GM12878 (cell line): ENCODE measurements around the gene BCKDHB. TPM values are rescaled to one million over a fixed set of nuclear protein-coding genes. Genes with fewer than 3 reads are reported as not detected.

Source experiments
- ATAC-seq: fragments of 200-7000 bp; cut with Tn5 transposase; 3 replicates; pipeline ENCODE4 v1.9.1; 2020; ENCODE audit warnings: mild to moderate bottlenecking, moderate library complexity
- BruUV-seq: library from RNA; stranded (reverse); fragments of 400-500 nt; replicated peaks from 2 replicates; lab custom pipeline; 2021; lab: Mats Ljungman, UMichigan
- CTCF ChIA-PET: fragments of 300-600 bp; sonication (Branson Sonifier 250); formaldehyde crosslinking; extraction: SDS; loops from one replicate; lab custom pipeline; 2021; ENCODE audit warnings: inconsistent platforms; lab: Yijun Ruan, JAX
- POLR2A ChIA-PET: fragments of 350-600 bp; formaldehyde crosslinking; extraction: SDS; loops from one replicate; lab custom pipeline; 2021; ENCODE audit warnings: inconsistent platforms; lab: Charles Lee
- RAD21 ChIA-PET: fragments of 300-600 bp; sonication (Branson Sonifier 250); formaldehyde crosslinking; loops from one replicate; lab custom pipeline; 2023; ENCODE audit warnings: antibody characterized with exemption; ENCODE audit not compliant: unreplicated experiment; lab: Charles Lee
- SMC1A ChIA-PET: fragments of 300-600 bp; sonication (Branson Sonifier 250); formaldehyde crosslinking; loops from one replicate; lab custom pipeline; 2023; ENCODE audit not compliant: unreplicated experiment, uncharacterized antibody; lab: Charles Lee
- DNase-seq: peaks from one replicate; pipeline ENCODE4 v3.0.0-alpha.2; 2011; ENCODE audit warnings: low read depth, low spot score
- FAIRE-seq: peaks from 3 replicates; lab custom pipeline; 2011; peaks lifted over from hg19 to GRCh38; lab: Jason Lieb, UNC
- H2AFZ ChIP-seq: 2 replicates; pipeline ENCODE4 v1.6.0; 2011; ENCODE audit warnings: low read depth, low read length, control low read depth; ENCODE audit not compliant: control insufficient read depth
- H3K27ac ChIP-seq: 2 replicates; pipeline ENCODE4 v1.5.1; 2011; ENCODE audit warnings: control low read depth; ENCODE audit not compliant: control insufficient read depth, insufficient read depth
- H3K27me3 ChIP-seq, 2 experiments: replicated peaks in 1 of 2; 2 replicates each; pipeline versions ENCODE4 v1.6.0 to v1.6.1; 2011; ENCODE audit warnings: low read length in 1 of 2; ENCODE audit not compliant: control insufficient read depth in 2 of 2, insufficient read depth in 2 of 2
- H3K36me3 ChIP-seq, 2 experiments: 2 replicates each; pipeline ENCODE4 v1.5.1; 2011; ENCODE audit warnings: low read length in 1 of 2; ENCODE audit not compliant: control insufficient read depth in 2 of 2, insufficient read depth in 2 of 2
- H3K4me1 ChIP-seq: 2 replicates; pipeline ENCODE4 v1.6.1; 2011; ENCODE audit warnings: mild to moderate bottlenecking, low read length, moderate library complexity, mixed read lengths; ENCODE audit not compliant: control insufficient read depth, insufficient read depth
- H3K4me2 ChIP-seq: 2 replicates; pipeline ENCODE4 v1.6.0; 2011; ENCODE audit warnings: control low read depth; ENCODE audit not compliant: control insufficient read depth, insufficient read depth
- H3K4me3 ChIP-seq: fragments of 200-600 bp; sonication (generic); 2 replicates; pipeline ENCODE4 v1.5.1; 2016
- H3K79me2 ChIP-seq: 2 replicates; pipeline ENCODE4 v1.6.0; 2011; ENCODE audit warnings: low read length; ENCODE audit not compliant: control insufficient read depth, insufficient read depth
- H3K9ac ChIP-seq: 2 replicates; pipeline ENCODE4 v1.8.0; 2011; ENCODE audit warnings: low read length, control low read depth, mixed read lengths; ENCODE audit not compliant: control insufficient read depth, insufficient read depth
- H3K9me3 ChIP-seq: replicated peaks from 3 replicates; pipeline ENCODE4 v1.5.1; 2011; ENCODE audit warnings: mild to moderate bottlenecking, low read length; ENCODE audit not compliant: control insufficient read depth, insufficient read depth
- H4K20me1 ChIP-seq: 2 replicates; pipeline ENCODE4 v1.6.0; 2011; ENCODE audit not compliant: control insufficient read depth, insufficient read depth
- CBX5 ChIP-seq: sonication (generic); IDR thresholded peaks from 2 replicates; pipeline ENCODE4 v1.6.1; 2016; ENCODE audit warnings: low read depth, moderate library complexity, mild to moderate bottlenecking, inconsistent platforms
- CHD2 ChIP-seq: IDR thresholded peaks from 2 replicates; pipeline ENCODE4 v1.6.1; 2011; ENCODE audit warnings: low read depth, low read length, improper control_type of control experiment, borderline replicate concordance
- MLLT1 ChIP-seq: fragments of 450-650 bp; IDR thresholded peaks from 2 replicates; pipeline ENCODE4 v1.6.1; 2016; ENCODE audit warnings: mild to moderate bottlenecking
- PAX5 ChIP-seq: IDR thresholded peaks from 2 replicates; pipeline ENCODE4 v1.6.1; 2011; ENCODE audit warnings: low read depth, low read length, borderline replicate concordance
- SMC3 ChIP-seq: IDR thresholded peaks from 2 replicates; pipeline ENCODE4 v1.6.1; 2011; ENCODE audit warnings: low read length, improper control_type of control experiment, borderline replicate concordance
- WGBS: methylation state at CpG from one replicate; pipeline ENCODE4 v1.1.6; 2016; ENCODE audit warnings: low lambda C conversion rate; ENCODE audit not compliant: insufficient replicate concordance, insufficient coverage; ENCODE audit errors: missing lambda C conversion rate; 5-methylcytosine and 5-hydroxymethylcytosine counted together
- in situ Hi-C: fragments of 300-500 bp; cut with MboI; formaldehyde crosslinking; loops from 9 replicates; pipeline ENCODE4 v1.14.3; 2018; ENCODE audit warnings: mixed read lengths
- intact Hi-C: fragments of 100-400 bp; cut with micrococcal nuclease; formaldehyde crosslinking; loops from one replicate; pipeline ENCODE4 v1.14.2; 2022; ENCODE audit not compliant: unreplicated experiment
- polyA plus RNA-seq, 11 experiments: library from polyadenylated mRNA; depleted of rRNA in 4 of 11; unstranded in 6 of 11; stranded (reverse) in 5 of 11; fragments of >200 nt; fragmentation: Nextera tagmentation in 4 of 11; fragmentation: Illumina TruSeq in 1 of 11; extraction: Ambion mirVana in 4 of 11; extraction: Trizol in 1 of 11; gene quantifications; 1 replicate in 1 of 11; 2 replicates in 10 of 11; pipeline versions ENCODE4 v1.2.1 to v1.2.3, GENCODE V29; 2011 to 2016; ENCODE audit warnings: inconsistent platforms in 2 of 11, missing spikeins in 2 of 11, low read depth in 1 of 11
- total RNA-seq, 4 experiments: library from RNA; depleted of rRNA in 3 of 4; stranded (reverse); fragments of >200 nt in 3 of 4; fragmentation: Illumina TruSeq in 1 of 4; extraction: Trizol in 1 of 4; gene quantifications; 2 replicates each; pipeline versions ENCODE4 v1.2.1 to v1.2.3, GENCODE V29; 2013 to 2021
- TF ChIP-seq, protein P1 (sequence below): fragments of 450-650 bp; formaldehyde crosslinking; IDR thresholded peaks from 2 replicates; pipeline ENCODE4 v1.5.0; 2022; ENCODE audit warnings: mild to moderate bottlenecking, missing genetic modification characterization
- TF ChIP-seq, protein P2 (sequence below): fragments of 450-650 bp; IDR thresholded peaks from 2 replicates; pipeline ENCODE4 v1.6.1; 2017; ENCODE audit warnings: mild to moderate bottlenecking, moderate library complexity

Gene BCKDHB
- total and polyA plus RNA-seq, 10 of the 15 experiments (the other 5 are each of a cell fraction or from before 2014, with no cell fraction given): 12.9 to 57.1 (median 25.3) TPM

GRCh38 chr6:80233262-80233661, 126.8 kb downstream of the BCKDHB start:
- Histone ChIP-seq H2AFZ (no peak overlapping the region), H3K36me3 (no peaks in the 10 kb centered on the region), H4K20me1 (no peaks in the 10 kb centered on the region)
- in situ Hi-C loops: no loop called here
- 100% methylated on average over 1 of the region's 1 CpG for WGBS
- no peak for FAIRE-seq
- RAD21 ChIA-PET: no interaction called here
- intact Hi-C loops: no loop called here
- TF ChIP-seq, protein P1, sequence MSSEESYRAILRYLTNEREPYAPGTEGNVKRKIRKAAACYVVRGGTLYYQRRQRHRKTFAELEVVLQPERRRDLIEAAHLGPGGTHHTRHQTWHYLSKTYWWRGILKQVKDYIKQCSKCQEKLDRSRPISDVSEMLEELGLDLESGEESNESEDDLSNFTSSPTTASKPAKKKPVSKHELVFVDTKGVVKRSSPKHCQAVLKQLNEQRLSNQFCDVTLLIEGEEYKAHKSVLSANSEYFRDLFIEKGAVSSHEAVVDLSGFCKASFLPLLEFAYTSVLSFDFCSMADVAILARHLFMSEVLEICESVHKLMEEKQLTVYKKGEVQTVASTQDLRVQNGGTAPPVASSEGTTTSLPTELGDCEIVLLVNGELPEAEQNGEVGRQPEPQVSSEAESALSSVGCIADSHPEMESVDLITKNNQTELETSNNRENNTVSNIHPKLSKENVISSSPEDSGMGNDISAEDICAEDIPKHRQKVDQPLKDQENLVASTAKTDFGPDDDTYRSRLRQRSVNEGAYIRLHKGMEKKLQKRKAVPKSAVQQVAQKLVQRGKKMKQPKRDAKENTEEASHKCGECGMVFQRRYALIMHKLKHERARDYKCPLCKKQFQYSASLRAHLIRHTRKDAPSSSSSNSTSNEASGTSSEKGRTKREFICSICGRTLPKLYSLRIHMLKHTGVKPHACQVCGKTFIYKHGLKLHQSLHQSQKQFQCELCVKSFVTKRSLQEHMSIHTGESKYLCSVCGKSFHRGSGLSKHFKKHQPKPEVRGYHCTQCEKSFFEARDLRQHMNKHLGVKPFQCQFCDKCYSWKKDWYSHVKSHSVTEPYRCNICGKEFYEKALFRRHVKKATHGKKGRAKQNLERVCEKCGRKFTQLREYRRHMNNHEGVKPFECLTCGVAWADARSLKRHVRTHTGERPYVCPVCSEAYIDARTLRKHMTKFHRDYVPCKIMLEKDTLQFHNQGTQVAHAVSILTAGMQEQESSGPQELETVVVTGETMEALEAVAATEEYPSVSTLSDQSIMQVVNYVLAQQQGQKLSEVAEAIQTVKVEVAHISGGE (CRISPR knock-in tag): no peak
- no peak for TF ChIP-seq PAX5
- TF ChIP-seq, all 136 proteins: peak for 0
- Histone ChIP-seq H3K27me3 (no peaks in the 10 kb centered on the region), H3K27ac (no peak overlapping the region), H3K4me3 (no peak overlapping the region), H3K4me2 (no peak overlapping the region), H3K9ac (no peak overlapping the region), H3K79me2 (no peaks in the 10 kb centered on the region), H3K4me1 (no peaks in the 10 kb centered on the region), H3K9me3 (no peaks in the 10 kb centered on the region)
- ATAC-seq (no peak), DNase-seq (no peak)
- SMC1A ChIA-PET: interaction anchor here (1.3 kb wide), 1 partner anchor 213 kb away, joined by 3 read pairs; no protein-coding TSS in a partner anchor
- POLR2A ChIA-PET: no interaction called here
- CTCF ChIA-PET: interaction anchor here (0.9 to 1.8 kb wide), 2 partner anchors 19 to 54 kb away, joined by 3 to 5 read pairs; no protein-coding TSS in a partner anchor
- BruUV-seq: no TSS peak

GRCh38 chr6:80233958-80234357, 127.5 kb downstream of the BCKDHB start:
- Histone ChIP-seq H2AFZ (no peak overlapping the region), H3K4me1 (no peaks in the 10 kb centered on the region), H3K4me3 (no peak overlapping the region), H3K27me3 (no peaks in the 10 kb centered on the region), H4K20me1 (no peaks in the 10 kb centered on the region), H3K79me2 (no peaks in the 10 kb centered on the region), H3K9me3 (no peaks in the 10 kb centered on the region), H3K27ac (no peak overlapping the region), H3K9ac (no peak overlapping the region), H3K36me3 (no peaks in the 10 kb centered on the region), H3K4me2 (no peak overlapping the region)
- intact Hi-C loops (no loop called here), in situ Hi-C loops (no loop called here)
- 97% methylated on average over 5 of the region's 5 CpGs for WGBS
- ChIA-PET SMC1A (interaction anchor here (1.2 to 1.3 kb wide), 2 partner anchors 31 to 214 kb away, joined by 3 read pairs; no protein-coding TSS in a partner anchor), RAD21 (no interaction called here), CTCF (interaction anchor here (0.9 to 1.8 kb wide), 3 partner anchors 20 to 55 kb away, joined by 3 to 5 read pairs (median 3); no protein-coding TSS in a partner anchor), POLR2A (no interaction called here)
- ATAC-seq: no peak
- no TSS peak for BruUV-seq
- FAIRE-seq: no peak
- DNase-seq: no peak
- TF ChIP-seq SMC3 (no peak), CHD2 (no peak), MLLT1 (no peak), CBX5 (no peak)
- TF ChIP-seq, protein P2, sequence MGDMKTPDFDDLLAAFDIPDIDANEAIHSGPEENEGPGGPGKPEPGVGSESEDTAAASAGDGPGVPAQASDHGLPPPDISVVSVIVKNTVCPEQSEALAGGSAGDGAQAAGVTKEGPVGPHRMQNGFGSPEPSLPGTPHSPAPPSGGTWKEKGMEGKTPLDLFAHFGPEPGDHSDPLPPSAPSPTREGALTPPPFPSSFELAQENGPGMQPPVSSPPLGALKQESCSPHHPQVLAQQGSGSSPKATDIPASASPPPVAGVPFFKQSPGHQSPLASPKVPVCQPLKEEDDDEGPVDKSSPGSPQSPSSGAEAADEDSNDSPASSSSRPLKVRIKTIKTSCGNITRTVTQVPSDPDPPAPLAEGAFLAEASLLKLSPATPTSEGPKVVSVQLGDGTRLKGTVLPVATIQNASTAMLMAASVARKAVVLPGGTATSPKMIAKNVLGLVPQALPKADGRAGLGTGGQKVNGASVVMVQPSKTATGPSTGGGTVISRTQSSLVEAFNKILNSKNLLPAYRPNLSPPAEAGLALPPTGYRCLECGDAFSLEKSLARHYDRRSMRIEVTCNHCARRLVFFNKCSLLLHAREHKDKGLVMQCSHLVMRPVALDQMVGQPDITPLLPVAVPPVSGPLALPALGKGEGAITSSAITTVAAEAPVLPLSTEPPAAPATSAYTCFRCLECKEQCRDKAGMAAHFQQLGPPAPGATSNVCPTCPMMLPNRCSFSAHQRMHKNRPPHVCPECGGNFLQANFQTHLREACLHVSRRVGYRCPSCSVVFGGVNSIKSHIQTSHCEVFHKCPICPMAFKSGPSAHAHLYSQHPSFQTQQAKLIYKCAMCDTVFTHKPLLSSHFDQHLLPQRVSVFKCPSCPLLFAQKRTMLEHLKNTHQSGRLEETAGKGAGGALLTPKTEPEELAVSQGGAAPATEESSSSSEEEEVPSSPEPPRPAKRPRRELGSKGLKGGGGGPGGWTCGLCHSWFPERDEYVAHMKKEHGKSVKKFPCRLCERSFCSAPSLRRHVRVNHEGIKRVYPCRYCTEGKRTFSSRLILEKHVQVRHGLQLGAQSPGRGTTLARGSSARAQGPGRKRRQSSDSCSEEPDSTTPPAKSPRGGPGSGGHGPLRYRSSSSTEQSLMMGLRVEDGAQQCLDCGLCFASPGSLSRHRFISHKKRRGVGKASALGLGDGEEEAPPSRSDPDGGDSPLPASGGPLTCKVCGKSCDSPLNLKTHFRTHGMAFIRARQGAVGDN: no peak
